ENCODE data around the gene SORCS3. TPM values are rescaled to one million over a fixed set of nuclear protein-coding genes. Genes with fewer than 3 reads are reported as not detected.

Gene SORCS3
- total RNA-seq, 1 experiment from 2014 or later, result not detected

DNA sequence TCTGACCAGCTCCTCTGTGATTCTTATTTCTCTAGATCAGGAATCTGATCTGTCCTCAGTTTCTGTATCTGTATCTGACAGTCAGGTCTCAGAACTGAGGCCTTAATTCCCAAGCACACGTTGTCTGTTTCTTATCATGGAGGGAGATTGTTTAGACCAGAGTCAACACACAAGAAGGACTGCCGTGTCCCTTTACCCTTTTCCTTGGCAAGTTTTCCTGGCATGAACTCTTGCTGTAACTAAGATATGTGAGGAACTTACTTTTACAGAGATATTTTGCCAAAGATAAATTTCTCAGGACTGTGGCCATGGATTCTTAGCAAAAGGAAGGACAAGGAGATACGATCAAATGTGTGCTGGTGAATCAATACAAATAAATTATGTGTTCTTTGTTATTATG lies 181.0 kb downstream of the SORCS3 start:
- no peak for DNase-seq (ENCODE audit: extremely low read depth, low read depth)

DNA sequence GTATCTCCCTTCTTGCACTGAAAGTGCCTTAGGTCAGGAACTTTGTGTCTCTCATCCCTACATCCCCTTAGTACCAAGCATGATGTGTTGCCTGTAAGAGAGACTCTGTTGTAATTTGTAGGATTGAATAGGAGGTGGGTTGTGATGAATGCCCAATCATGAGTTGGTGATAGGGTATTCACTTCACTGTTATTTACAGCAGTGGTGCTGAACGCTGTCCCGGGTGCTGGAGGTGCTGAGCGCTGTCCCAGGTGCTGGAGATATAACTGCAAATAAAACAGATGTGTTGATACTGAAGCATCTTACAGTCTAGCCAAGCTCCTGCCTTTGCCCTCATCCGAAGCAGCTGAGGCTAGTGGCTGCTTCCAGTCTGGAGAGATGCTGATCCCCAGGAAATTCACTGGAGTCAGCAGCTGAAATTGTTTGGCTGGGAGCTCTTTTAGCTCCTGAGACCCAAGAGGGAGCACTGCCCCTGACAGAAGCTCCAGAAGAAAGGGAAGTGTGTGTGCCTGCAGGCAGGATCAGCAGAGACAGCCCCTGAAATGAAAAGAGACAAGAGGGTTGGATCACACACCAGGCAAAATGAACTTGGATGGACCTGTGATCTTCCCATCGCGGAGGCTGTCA lies 183.4 kb downstream of the SORCS3 start:
- peak; percentile 18 for DNase-seq (ENCODE audit: extremely low read depth, low read depth)

- DNase-seq (ENCODE audit: extremely low read depth, low read depth), result no peak
These were observed 190.2 kb downstream of the SORCS3 start for GRCh38 chr10:104831272-104831671.

DNA sequence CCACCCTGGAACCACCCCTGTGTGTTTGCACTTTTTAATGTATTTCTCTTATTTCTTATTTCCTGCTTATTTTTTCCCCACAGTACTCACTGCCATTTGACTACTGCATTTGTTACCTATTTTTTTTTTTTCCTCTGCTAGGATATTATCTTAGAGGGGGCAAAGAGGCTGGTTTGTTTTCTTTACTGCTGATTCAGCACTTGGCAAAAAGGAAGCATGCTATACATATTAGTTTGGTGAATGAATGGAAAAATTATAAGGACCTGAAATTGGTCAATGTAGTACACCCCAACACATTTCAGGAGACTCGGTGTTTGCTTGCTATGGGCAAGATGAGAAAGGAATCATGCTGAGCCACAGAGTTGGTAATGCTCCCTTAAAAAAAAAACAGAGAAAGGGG lies 193.5 kb downstream of the SORCS3 start:
- DNase-seq (ENCODE audit: extremely low read depth, low read depth), result no peak

- DNase-seq (ENCODE audit: extremely low read depth, low read depth), result no peak
These were observed 194.3 kb downstream of the SORCS3 start for GRCh38 chr10:104835422-104835821.

DNA sequence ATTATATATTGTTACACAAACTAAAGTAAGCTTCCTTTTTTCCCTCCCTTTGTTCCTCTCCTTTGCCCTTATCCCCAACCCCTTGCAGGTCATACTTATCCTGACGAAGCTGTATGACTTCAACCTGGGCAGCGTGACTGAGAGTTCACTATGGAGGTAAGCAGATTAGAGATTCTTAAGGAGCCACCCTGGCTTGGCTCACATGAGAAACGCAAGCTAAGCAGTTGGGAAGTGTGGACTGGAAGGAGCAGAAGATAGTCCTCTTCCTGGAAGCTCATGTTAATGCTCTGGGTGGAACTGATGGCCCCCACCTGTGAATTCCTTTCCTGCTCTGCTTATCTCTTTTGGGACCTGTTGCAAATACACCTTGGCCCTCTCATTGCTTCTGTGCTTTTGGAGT lies 201.6 kb downstream of the SORCS3 start:
- no peak for DNase-seq (ENCODE audit: extremely low read depth, low read depth)

GRCh38 chr10:104844073-104844472 lies 203.0 kb downstream of the SORCS3 start:
- no peak for DNase-seq (ENCODE audit: extremely low read depth, low read depth)

DNA sequence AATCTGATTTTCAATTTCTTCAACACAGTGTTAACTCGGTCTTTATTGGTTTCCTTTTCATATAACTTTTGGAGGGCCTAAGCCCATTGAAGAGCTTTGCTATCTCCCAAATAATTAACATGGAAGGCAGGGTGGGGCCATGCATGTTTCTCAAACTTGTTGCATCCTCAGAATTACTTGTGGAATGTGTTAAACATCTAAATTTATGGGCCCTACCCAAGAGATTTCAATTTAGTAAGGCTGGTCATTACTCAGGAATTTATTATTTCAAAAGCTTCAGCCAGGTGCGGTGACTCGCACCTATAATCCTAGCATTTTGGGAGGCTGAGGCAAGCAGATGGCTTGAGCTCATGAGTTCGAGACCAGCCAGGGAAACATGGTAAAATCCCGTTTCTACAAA lies 208.9 kb downstream of the SORCS3 start:
- DNase-seq (ENCODE audit: extremely low read depth, low read depth), result no peak

GRCh38 chr10:104867966-104868598 lies 227.0 kb downstream of the SORCS3 start:
- no peak for DNase-seq (ENCODE audit: extremely low read depth, low read depth)

DNA sequence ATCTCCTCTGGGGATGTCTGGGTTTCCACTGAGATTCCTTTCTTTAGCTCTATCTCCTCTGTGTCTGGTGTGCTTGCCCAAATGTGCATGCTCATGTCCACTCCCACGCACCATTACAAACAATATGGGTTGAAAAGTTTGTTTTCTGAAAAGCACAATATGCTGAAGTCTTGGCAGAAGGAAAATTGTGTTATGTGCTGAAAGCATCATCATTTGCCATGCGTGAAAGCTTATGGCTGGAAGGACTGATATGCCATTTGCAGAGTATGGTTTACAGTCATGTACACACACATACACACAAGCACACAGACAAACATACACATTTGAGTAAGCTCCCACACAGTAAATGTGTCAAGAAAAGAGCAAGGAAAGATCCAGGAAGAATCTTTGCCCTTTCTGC lies 231.6 kb downstream of the SORCS3 start:
- no peak for DNase-seq (ENCODE audit: extremely low read depth, low read depth)

DNA sequence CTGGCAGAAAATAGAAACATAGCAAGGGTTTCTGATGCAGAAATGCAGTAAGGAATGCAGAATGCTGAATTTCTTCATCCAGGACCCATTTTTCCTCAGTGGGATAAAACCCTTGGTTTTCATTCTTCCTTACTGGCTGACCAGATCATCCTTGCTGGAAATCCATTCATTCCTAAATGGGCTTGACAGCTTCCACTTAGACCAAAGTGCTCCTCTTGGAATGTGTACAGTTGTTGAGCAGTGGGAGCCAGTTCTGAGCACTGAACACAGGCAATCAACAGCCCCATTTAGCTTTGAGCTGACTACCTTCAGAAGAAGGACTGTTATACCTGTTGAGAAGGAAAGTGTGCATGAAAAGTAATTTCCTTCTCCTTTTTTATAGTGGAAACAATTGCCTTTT lies 232.1 kb downstream of the SORCS3 start:
- DNase-seq (ENCODE audit: extremely low read depth, low read depth), result no peak

DNA sequence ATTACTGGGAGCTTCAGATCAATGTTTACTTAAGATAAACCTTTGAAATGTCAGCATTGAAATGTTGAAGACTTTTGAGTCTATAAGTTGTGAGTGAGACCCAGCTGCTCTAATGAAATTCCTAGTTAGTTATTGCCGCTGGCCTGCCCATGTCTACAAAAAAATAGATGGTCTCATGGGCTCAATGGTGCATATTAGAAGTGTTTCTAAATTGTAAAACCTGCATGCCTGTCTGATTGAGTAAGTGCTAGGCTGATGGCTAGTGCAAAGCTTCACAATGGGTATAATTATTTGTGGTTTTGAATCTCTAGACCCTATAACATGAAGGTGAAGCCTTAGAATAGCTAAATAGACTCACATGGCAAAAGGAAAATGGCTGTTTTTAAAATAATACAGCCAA lies 234.5 kb downstream of the SORCS3 start:
- DNase-seq (ENCODE audit: extremely low read depth, low read depth), result no peak

DNA sequence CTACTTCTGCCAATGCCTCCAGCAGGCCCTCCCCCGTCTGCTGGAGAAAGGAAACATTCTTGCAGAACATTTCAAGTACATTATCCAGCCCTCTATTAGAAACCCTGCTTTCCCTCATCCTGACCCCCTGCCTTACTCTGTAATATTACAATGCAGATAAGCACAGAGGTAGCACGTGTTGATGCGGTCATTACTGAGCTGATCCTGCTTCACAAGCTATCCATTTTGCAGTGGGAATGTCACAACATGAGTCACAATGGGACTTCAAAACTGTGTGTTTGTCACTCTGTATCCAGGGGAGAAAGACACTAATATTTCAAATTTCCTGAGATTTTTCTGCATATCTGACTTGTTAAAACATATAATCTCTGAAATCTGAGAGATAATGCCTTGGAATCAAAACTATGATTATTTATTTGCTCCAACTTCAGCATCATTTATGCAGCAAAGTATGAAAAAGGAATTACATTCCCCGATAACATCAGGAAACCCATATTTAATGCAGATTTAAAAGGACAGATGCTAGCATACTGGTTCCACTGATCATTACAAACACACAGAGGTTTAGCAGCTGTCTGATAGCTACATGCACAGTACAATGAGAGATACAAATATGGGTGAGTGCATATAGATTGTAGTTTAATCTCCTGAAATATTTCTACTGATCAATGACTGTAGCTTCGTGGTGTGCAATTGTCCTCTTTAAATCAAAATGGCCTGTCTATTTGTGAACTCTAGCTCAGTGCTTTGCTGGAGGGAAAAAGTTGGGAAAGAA lies 239.7 kb downstream of the SORCS3 start:
- DNase-seq (ENCODE audit: extremely low read depth, low read depth), result no peak

DNA sequence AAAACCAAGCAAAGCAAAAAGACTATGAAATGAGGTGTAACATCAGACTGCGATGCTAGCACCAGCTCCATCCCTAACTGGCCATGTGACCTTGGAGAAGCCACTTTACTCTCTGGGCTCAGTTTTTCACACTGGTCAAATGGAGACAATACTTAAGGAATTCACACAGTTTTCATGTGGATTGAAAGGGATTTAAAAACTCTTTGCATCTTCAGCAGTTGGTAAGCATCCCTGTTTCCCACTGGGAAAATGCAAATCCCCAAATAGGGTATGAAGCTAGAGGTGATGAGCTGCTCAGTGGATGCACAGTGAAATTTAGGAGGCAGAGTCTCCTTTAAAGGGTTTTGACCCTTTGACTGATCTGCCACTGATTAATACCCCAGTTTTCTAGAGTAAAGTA lies 240.7 kb downstream of the SORCS3 start:
- no peak for DNase-seq (ENCODE audit: extremely low read depth, low read depth)

GRCh38 chr10:104892879-104893617 lies 252.0 kb downstream of the SORCS3 start:
- DNase-seq (ENCODE audit: extremely low read depth, low read depth), result no peak

GRCh38 chr10:104893701-104894100 lies 252.6 kb downstream of the SORCS3 start:
- no peak for DNase-seq (ENCODE audit: extremely low read depth, low read depth)

- DNase-seq (ENCODE audit: extremely low read depth, low read depth), result no peak
These were observed 253.6 kb downstream of the SORCS3 start for GRCh38 chr10:104894681-104895080.

GRCh38 chr10:104895541-104895940 lies 254.5 kb downstream of the SORCS3 start:
- DNase-seq (ENCODE audit: extremely low read depth, low read depth), result no peak

DNA sequence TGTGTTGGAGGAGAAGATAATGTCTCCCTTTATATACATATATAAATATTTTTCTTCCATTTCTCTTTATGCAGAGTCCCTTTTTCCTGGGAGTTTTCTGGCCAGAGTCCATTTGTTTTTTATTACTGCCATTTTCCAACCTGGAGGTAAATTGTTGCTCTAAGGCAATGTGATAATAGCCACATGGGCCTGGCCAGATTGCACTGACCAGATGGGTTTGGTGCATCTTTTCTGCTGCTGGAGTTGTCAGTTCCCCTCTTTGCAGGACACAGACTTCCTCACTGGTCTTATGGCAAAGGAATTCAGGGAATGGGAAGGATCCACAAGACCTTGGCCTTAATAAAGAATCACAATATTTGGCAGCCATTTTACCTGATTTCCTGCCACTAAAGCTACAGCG lies 254.9 kb downstream of the SORCS3 start:
- DNase-seq (ENCODE audit: extremely low read depth, low read depth), result no peak

GRCh38 chr10:104897696-104898095 lies 256.6 kb downstream of the SORCS3 start:
- no peak for DNase-seq (ENCODE audit: extremely low read depth, low read depth)

DNA sequence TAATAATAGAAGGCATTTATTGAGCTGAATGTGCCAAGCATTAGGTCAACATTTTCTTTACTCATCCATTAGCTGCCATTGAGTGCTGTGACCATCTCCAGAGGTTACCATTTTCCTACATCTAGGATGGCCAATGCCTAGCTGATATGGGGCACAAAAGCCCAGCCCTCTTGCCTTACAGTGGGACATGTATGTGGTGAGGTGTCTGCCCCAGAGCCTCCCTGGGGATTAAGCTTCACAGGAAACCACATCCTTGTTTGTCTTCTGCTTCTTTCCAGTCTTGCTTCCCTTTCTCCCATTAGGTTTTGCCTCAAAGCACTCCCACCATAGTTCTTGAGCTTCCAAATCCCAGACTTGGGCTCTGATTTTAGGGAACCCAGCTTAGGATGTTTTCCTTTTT lies 258.7 kb downstream of the SORCS3 start:
- DNase-seq (ENCODE audit: extremely low read depth, low read depth), result no peak
